ENCODE data around the gene CTAGE15.
"Not testable (repeated sequence)": the region's sequence is repeated elsewhere in the genome, so short reads cannot be mapped to it uniquely, and the experiment has no call there.

Gene CTAGE15

GRCh38 chr7:143571501-143571900 lies at the start of gene CTAGE15:
Gene CTAGE15 (plus strand): TSS chr7:143571801. CDS start chr7:143571818, 17 bp downstream.
- not testable (repeated sequence) for DNase-seq

- DNase-seq = not testable (repeated sequence)
Measured at GRCh38 chr7:143522309-143522916, 49.2 kb upstream of the CTAGE15 start.

GRCh38 chr7:143531169-143531926 lies 40.3 kb upstream of the CTAGE15 start:
- not testable (repeated sequence) for DNase-seq

- DNase-seq = not testable (repeated sequence)
Measured at GRCh38 chr7:143531932-143532331, 39.7 kb upstream of the CTAGE15 start.

GRCh38 chr7:143533213-143533839 lies 38.3 kb upstream of the CTAGE15 start:
- DNase-seq = not testable (repeated sequence)

- not testable (repeated sequence) for DNase-seq
Measured at GRCh38 chr7:143536443-143536842, 35.2 kb upstream of the CTAGE15 start.

- not testable (repeated sequence) for DNase-seq
Measured at GRCh38 chr7:143543288-143544038, 28.1 kb upstream of the CTAGE15 start.

- not testable (repeated sequence) for DNase-seq
Measured at GRCh38 chr7:143555968-143556367, 15.6 kb upstream of the CTAGE15 start.

GRCh38 chr7:143563306-143563705 lies 8.3 kb upstream of the CTAGE15 start:
- DNase-seq = not testable (repeated sequence)

- not testable (repeated sequence) for DNase-seq
Measured at GRCh38 chr7:143566001-143566400, 5.6 kb upstream of the CTAGE15 start.

- not testable (repeated sequence) for DNase-seq
Measured at GRCh38 chr7:143588183-143588582, 16.6 kb downstream of the CTAGE15 start.

GRCh38 chr7:143589897-143590296 lies 18.3 kb downstream of the CTAGE15 start:
- not testable (repeated sequence) for DNase-seq

- DNase-seq = not testable (repeated sequence)
Measured at GRCh38 chr7:143598086-143598485, 26.5 kb downstream of the CTAGE15 start.

GRCh38 chr7:143603549-143603948 lies 31.9 kb downstream of the CTAGE15 start:
- not testable (repeated sequence) for DNase-seq

- not testable (repeated sequence) for DNase-seq
Measured at GRCh38 chr7:143606088-143606487, 34.5 kb downstream of the CTAGE15 start.

- DNase-seq = not testable (repeated sequence)
Measured at GRCh38 chr7:143615545-143615944, 43.9 kb downstream of the CTAGE15 start.

- DNase-seq = not testable (repeated sequence)
Measured at GRCh38 chr7:143617204-143617603, 45.6 kb downstream of the CTAGE15 start.

- DNase-seq = not testable (repeated sequence)
Measured at GRCh38 chr7:143620058-143620457, 48.5 kb downstream of the CTAGE15 start.

- not testable (repeated sequence) for DNase-seq
Measured at GRCh38 chr7:143620646-143621045, 49.0 kb downstream of the CTAGE15 start, which contains the start of gene TCAF2. Gene TCAF2 (plus strand): TSS chr7:143620974.

- not testable (repeated sequence) for DNase-seq
Measured at GRCh38 chr7:143621175-143621574, 49.6 kb downstream of the CTAGE15 start.

- DNase-seq = not testable (repeated sequence)
Measured at GRCh38 chr7:143622130-143622529, 50.5 kb downstream of the CTAGE15 start.
